ENCODE measurements around the gene ACAD11.
A peak's percentile ranks its signal among the peaks of the same experiment; 100 is the strongest.

Gene ACAD11

GRCh38 chr3:132659365-132660051 is at the start of gene ACAD11:
TSS of gene ACAD11 (minus strand) at chr3:132659809. CDS start at chr3:132659751, 58 bp downstream.
- no peak for DNase-seq

DNA sequence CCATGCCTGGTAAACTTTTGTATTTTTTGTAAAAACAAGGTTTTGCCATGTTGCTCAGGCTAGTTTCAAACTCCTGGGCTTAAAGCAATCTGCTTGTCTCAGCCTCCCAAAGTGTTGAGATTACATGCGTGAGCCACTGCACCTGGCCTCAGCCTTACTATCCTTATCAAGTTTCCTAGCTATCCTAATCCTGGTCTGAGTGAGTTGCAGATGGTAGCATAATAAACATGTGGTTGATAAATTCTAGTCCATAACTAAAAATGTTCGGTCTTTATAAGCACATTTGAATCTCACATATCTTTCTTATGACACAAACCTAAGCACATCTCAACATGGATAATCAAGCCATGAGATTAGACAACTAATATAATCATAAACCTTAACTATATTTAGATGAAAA is 44.1 kb upstream of the ACAD11 start:
- no peak for DNase-seq

- DNase-seq = no peak
Measured at GRCh38 chr3:132695422-132695821, 35.8 kb upstream of the ACAD11 start.

DNA sequence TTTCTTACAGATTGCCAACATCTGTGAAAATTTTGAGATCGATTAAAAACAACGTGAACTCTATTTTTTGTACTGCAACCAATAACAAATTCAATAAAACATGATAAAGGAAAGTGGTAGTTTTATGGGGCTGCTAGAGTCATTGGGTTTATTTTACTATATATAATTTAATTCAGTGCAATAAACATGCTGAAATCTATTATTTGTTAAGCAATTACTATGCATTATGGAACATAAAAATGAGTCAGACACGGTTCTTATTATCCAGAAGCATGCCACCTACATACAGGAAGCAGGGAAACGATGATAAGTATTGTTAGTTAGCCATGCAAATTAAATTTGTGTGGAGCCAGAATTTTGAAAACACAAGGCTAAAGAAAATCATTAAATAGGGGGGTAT is 35.4 kb upstream of the ACAD11 start:
- DNase-seq = no peak

GRCh38 chr3:132690040-132690439 is 30.4 kb upstream of the ACAD11 start:
- DNase-seq = no peak

- DNase-seq = no peak
Measured at GRCh38 chr3:132682201-132682600, 22.6 kb upstream of the ACAD11 start.

DNA sequence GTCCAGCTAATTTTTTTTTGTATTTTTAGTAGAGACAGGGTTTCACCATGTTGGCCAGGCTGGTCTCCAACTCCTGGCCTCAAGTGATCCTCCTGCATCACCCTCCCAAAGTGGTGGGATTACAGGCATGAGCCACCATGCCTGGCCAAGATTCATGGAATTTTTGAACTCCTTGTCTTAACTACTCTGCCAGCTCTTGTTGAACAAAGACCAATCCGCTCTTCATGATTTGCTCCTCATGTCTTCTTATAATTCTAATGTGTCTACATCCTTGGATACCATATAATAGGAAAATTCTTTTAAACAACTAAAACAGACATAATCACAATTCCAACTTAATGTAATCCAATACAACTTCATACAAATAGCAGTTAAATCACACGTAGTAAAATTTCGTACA is 21.8 kb upstream of the ACAD11 start:
- DNase-seq = no peak

DNA sequence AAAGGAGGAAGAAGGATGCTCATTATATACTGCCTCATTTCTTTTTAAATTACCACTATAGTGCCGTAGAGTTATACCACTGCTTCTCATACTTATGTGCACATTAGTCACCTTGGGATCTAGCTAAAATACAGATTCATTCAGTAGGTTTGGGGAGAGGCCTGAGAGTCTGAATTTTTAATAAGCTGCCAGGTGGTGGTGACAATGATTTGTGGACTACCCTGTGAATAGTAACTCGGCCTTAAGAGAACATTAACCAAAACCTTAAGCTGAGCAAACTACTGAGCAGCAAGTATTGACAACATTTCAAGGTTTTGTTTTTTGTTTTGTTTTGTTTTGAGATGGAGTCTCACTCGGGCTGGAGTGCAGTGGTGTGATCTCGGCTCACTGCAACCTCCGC is 20.3 kb upstream of the ACAD11 start:
- no peak for DNase-seq

- no peak for DNase-seq
Measured at GRCh38 chr3:132675408-132675807, 15.8 kb upstream of the ACAD11 start.

GRCh38 chr3:132669256-132669777 is 9.7 kb upstream of the ACAD11 start:
- no peak for DNase-seq

GRCh38 chr3:132665230-132665745 is 5.7 kb upstream of the ACAD11 start:
- no peak for DNase-seq

GRCh38 chr3:132662212-132662611 is 2.6 kb upstream of the ACAD11 start:
- no peak for DNase-seq

GRCh38 chr3:132661101-132661500 is 1.5 kb upstream of the ACAD11 start:
- no peak for DNase-seq

- no peak for DNase-seq
Measured at GRCh38 chr3:132660811-132661070, 1.1 kb upstream of the ACAD11 start.

DNA sequence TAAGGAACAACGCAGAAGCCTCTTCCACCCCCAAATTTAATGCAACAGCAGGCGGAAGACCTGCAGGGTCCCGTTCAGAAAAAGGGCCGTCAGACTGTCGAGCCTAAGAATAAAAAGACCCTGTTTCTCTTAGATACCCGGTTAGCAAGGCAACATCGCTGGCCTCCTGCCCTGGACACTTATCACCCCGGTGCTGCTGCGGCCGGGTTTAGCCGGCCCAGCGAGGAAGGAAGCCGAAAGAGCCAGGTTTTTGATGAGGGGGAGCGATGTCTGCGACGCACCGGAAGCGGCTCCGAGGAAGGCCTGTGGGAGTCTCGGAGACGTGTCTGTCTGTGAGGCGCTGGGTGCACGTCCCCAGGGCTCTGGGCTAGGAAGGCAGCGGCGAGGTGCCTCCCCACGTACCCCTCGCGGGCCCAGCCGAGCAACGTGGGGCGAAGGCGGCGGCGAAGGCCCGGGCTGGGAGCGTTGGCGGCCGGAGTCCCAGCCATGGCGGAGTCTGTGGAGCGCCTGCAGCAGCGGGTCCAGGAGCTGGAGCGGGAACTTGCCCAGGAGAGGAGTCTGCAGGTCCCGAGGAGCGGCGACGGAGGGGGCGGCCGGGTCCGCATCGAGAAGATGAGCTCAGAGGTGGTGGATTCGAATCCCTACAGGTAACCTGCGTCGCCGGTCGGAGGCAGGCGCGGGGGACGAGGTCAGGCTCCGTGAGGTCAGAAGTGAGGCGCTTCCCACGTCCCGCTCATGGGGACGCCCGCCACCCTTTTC is 622 bp upstream of the ACAD11 start, which contains the start of gene UBA5:
UBA5 (plus strand) TSS at position 278 of the 759 bp plus-strand sequence; CDS start at position 487, 209 bp downstream.
- DNase-seq = peak; percentile 76

DNA sequence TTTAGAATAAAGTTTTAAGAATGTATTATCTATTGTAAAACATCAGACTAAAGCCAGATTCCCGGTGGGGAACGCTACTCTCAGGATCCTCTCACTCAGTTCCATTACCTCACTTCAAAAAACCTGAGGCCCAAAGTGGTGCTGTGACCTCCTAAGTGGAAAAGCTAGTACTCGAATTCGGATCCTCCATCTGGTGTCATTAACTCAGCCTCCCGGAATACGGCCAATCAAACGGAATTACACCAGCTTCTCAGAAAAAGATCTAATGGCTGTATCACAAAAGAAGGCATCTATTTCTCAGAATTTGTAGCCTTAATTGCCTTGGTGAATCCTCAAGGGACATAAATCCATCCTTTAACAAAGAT is 627 bp downstream of the ACAD11 start:
- DNase-seq = no peak

DNA sequence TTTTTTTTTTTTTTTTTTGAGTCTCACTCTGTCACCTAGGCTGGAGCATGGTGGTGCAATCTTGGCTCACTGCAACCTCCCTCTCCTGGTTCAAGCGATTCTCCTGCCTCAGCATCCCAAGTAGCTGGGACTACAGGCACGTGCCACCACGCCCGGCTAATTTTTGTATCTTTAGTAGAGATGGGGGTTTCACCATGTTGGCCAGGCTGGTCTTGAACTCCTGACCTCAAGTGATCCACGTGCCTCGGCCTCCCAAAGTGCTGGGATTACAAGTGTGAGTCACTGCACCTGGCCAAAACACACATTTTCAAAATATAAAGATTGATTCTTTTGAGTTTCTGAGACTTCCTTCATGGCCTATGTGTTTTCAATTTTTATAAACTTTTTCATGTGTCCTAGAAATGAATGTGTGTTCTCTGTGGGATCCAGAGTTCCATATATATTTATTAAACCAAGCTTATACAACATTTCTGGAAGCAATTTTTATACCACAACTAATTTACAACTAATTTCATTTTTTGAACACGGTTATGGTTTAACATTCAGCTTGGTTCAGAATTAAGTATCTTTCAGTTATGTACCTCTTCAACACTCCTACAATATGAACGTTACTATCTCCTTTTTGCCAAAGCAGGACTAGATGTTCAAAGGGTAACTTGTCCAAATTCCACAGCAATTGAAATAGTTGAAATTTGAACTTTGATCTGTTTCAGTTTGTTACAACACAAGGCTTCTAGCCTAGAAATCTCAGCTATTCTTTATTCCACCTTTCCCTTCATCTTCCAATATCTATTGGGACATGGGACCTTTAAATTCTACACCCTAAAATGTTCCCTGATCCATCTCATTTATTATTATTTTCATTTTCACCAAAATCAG is 1.5 kb downstream of the ACAD11 start:
- no peak for DNase-seq

DNA sequence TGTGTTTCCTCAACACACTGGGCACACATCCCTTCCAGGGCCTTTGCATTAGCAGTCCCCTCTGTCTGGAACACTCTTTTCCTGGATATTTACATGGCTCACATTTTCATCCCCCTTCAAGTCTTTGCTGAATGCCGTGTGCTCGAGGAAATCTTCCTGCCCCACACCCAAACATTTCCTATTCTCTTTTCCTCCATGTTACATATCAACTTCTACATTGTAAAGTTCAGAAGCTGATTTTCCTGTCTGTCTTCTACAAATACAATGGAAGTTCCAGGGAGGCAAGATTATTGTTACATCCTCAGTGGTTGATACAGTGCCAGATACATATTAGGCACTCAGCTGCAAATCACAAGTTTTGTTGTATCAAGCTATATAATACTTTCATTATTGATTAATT is 4.1 kb downstream of the ACAD11 start:
- DNase-seq = no peak

- DNase-seq = no peak
Measured at GRCh38 chr3:132654721-132655120, 4.9 kb downstream of the ACAD11 start.

DNA sequence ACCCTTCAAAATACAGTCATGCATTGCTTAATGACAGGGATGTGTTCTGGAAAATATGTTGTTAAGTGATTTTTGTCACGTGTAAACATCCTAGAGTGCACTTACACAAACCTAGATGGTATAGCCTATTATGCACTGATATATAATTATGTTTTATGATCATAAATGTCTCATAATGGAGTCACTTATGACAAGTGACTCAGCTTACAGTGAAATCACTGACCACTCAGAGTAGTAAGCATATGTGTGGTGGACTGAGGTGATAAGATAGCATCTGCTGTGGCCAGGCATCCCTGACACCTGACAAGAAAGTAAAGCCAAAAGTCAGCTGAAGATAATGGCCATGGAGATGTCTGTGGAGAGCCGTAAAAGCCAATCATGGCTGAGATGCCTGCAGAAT is 5.4 kb downstream of the ACAD11 start:
- no peak for DNase-seq

DNA sequence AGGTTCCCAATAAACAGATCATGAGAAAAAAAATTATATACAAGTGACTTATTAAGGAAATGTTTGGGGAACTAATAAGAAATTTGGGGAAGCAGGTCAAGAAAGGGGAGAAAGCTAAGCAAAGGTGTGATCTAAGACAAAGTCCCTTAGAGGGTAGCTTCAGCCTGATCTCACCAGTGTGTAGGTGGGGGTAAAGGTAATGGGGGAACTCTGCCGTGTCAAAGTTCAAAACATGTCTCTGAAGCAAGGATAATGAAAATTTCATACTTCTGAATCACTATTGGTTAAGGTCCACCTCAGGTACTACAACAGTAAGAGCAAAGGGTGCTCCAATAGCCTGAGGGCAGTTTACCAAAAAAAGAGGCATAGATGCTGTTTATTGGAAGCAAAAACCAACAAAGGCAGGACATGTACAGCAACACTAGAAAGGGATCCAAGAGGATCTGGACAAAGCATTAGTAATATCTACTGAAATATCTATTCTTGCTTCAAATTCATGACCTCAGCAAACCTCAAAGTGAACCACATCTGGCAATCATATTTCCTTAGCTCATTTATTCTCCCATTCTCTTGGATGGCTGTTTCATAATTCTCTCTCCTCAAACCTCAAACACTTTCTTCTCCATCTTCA is 6.9 kb downstream of the ACAD11 start:
- DNase-seq = no peak

DNA sequence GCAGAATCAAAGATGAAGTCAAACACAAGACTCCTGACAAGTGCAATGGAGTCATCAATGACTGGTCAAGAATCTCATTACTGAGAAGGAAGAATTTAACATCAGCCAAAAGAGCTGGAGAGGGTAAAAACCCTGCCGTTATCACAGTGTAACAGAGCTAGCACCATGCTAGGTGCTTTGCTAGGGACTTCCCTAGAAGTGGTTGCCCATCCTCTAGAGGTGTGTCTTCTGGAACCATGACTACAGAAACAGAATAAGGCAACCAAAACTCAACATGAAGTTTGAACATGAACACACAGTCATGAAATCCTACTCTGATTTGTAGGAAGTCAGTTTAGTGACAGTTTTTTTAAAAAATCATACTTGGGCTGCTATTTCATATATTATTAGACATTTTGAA is 9.5 kb downstream of the ACAD11 start:
- no peak for DNase-seq

- DNase-seq = no peak
Measured at GRCh38 chr3:132645058-132645457, 14.6 kb downstream of the ACAD11 start.

Data from activated T-cell treated with anti-CD3 and anti-CD28 coated beads, Interleukin-2, amount 50 U/mL, for 1 hour (primary cell).